Frontal cortex (tissue), 4 donors: ENCODE data around the gene UBE3C. TPM values are rescaled to one million over a fixed set of nuclear protein-coding genes. Genes with fewer than 3 reads are reported as not detected.
"Not testable (repeated sequence)": the region's sequence is repeated elsewhere in the genome, so short reads cannot be mapped to it uniquely, and the experiment has no call there.

Source experiments
- DNase-seq, 2 donors: peaks; one replicate each; pipeline ENCODE4 v3.0.0; 2012; ENCODE audit warnings: low spot score in 2 of 2
- FAIRE-seq: peaks from 2 replicates; lab custom pipeline; 2012; peaks lifted over from hg19 to GRCh38; lab: Jason Lieb, UNC
- total RNA-seq: library from RNA; depleted of rRNA; stranded (reverse); fragments of >200 nt; gene quantifications from one replicate; pipeline ENCODE4 v1.2.3, GENCODE V29; 2014
- donor health status: control.
- donor health status: control.
- donor health status: control.

Gene UBE3C
- total RNA-seq, 1 donor from 2014 or later = 87.6 TPM

- FAIRE-seq (peak; percentile 17), DNase-seq (no peak)
Measured at GRCh38 chr7:157224627-157225026, 85.9 kb downstream of the UBE3C start.

GRCh38 chr7:157228864-157229422 lies 90.2 kb downstream of the UBE3C start:
- DNase-seq = no peak
- FAIRE-seq = no peak

GRCh38 chr7:157233677-157234076 lies 95.0 kb downstream of the UBE3C start:
- FAIRE-seq (no peak), DNase-seq (no peak)

GRCh38 chr7:157234271-157234670 lies 95.5 kb downstream of the UBE3C start:
- FAIRE-seq (no peak), DNase-seq (no peak)

GRCh38 chr7:157235357-157236333 lies 96.9 kb downstream of the UBE3C start:
- DNase-seq (no peak), FAIRE-seq (no peak)

GRCh38 chr7:157238087-157238486 lies 99.4 kb downstream of the UBE3C start:
- DNase-seq = no peak
- FAIRE-seq = no peak

- DNase-seq (no peak), FAIRE-seq (no peak)
Measured at GRCh38 chr7:157239571-157240270, 101.0 kb downstream of the UBE3C start.

- DNase-seq = no peak
- FAIRE-seq = no peak
Measured at GRCh38 chr7:157241631-157242030, 102.9 kb downstream of the UBE3C start.

GRCh38 chr7:157244516-157245294 lies 106.0 kb downstream of the UBE3C start:
- FAIRE-seq (no peak), DNase-seq (no peak)

GRCh38 chr7:157246052-157246451 lies 107.3 kb downstream of the UBE3C start:
- DNase-seq (no peak), FAIRE-seq (no peak)

- DNase-seq (no peak), FAIRE-seq (no peak)
Measured at GRCh38 chr7:157248659-157249058, 109.9 kb downstream of the UBE3C start.

GRCh38 chr7:157250605-157251228 lies 112.0 kb downstream of the UBE3C start:
- DNase-seq (no peak), FAIRE-seq (no peak)

- not testable (repeated sequence) for FAIRE-seq, DNase-seq
Measured at GRCh38 chr7:157251817-157252216, 113.1 kb downstream of the UBE3C start.

- FAIRE-seq = no peak
- peak; percentile 39 to 54 for DNase-seq
Measured at GRCh38 chr7:157253850-157254249, 115.1 kb downstream of the UBE3C start.

- not testable (repeated sequence) for FAIRE-seq, DNase-seq
Measured at GRCh38 chr7:157254781-157255180, 116.1 kb downstream of the UBE3C start.

- FAIRE-seq (no peak), DNase-seq (no peak)
Measured at GRCh38 chr7:157255201-157255606, 116.5 kb downstream of the UBE3C start.

GRCh38 chr7:157263156-157263555 lies 124.4 kb downstream of the UBE3C start:
- DNase-seq = no peak
- FAIRE-seq = no peak

- FAIRE-seq = no peak
- no peak for DNase-seq
Measured at GRCh38 chr7:157265051-157265450, 126.3 kb downstream of the UBE3C start.

GRCh38 chr7:157266272-157266671 lies 127.5 kb downstream of the UBE3C start:
- FAIRE-seq (no peak), DNase-seq (no peak)
